Kidney (tissue), 14 donors: ENCODE data around the gene RHOB. TPM values are rescaled to one million over a fixed set of nuclear protein-coding genes. Genes with fewer than 3 reads are reported as not detected.
"Not testable (repeated sequence)": the region's sequence is repeated elsewhere in the genome, so short reads cannot be mapped to it uniquely, and the experiment has no call there.

Experiments used
- DNase-seq, 5 donors: peaks; one replicate each; pipeline ENCODE4 v3.0.0-alpha.2; 2013 to 2020
- FAIRE-seq: peaks from 2 replicates; lab custom pipeline; 2012; peaks lifted over from hg19 to GRCh38; lab: Jason Lieb, UNC
- H3K27ac ChIP-seq, 2 donors: one replicate each; pipeline ENCODE4 v1.7.0; 2013; ENCODE audit warnings: low read depth in 2 of 2, low read length in 2 of 2, inconsistent platforms in 1 of 2
- H3K27me3 ChIP-seq: one replicate; pipeline ENCODE4 v1.7.1; 2013; ENCODE audit warnings: low read length, inconsistent platforms; ENCODE audit not compliant: control insufficient read depth, insufficient read depth
- H3K36me3 ChIP-seq, 3 donors: one replicate each; pipeline versions ENCODE4 v1.7.0 to v1.7.1; 2013; ENCODE audit warnings: low read length in 3 of 3, control low read depth in 1 of 3, inconsistent platforms in 1 of 3; ENCODE audit not compliant: insufficient read depth in 3 of 3, control insufficient read depth in 2 of 3
- H3K4me1 ChIP-seq, 3 donors: one replicate each; pipeline versions ENCODE4 v1.7.0 to v1.7.1; 2013; ENCODE audit warnings: low read length in 3 of 3, inconsistent platforms in 1 of 3, low read depth in 1 of 3; ENCODE audit not compliant: control insufficient read depth in 2 of 3, insufficient read depth in 2 of 3
- H3K4me3 ChIP-seq, 3 donors: one replicate each; pipeline versions ENCODE4 v1.7.0 to v1.8.1; 2013; ENCODE audit warnings: low read length in 3 of 3, control low read depth in 1 of 3, inconsistent platforms in 1 of 3
- H3K9ac ChIP-seq, 3 donors: one replicate each; pipeline versions ENCODE4 v1.7.0 to v1.7.1; 2013; ENCODE audit warnings: low read length in 3 of 3, control low read depth in 1 of 3, inconsistent platforms in 1 of 3
- H3K9me3 ChIP-seq, 3 donors: one replicate each; pipeline versions ENCODE4 v1.7.0 to v1.7.1; 2013; ENCODE audit warnings: low read length in 3 of 3, control low read depth in 1 of 3, inconsistent platforms in 1 of 3; ENCODE audit not compliant: control insufficient read depth in 2 of 3, insufficient read depth in 1 of 3
- intact Hi-C: fragments of 100-400 bp; cut with DNase I; formaldehyde crosslinking; loops from one replicate; pipeline ENCODE4 v1.11.1; 2022
- polyA plus RNA-seq: library from polyadenylated mRNA; stranded (reverse); fragments of 350-450 nt; fragmentation: Illumina TruSeq; extraction: RNeasy Lipid Tissue Mini Kit (QIAGEN cat#74804); gene quantifications from one replicate; pipeline ENCODE4 v1.2.3, GENCODE V29; 2014; ENCODE audit warnings: low read depth, low replicate concordance; ENCODE audit not compliant: insufficient read depth
- total RNA-seq: library from RNA; stranded (reverse); fragmentation: NEBNext Ultra II Directional; extraction: Animal tissue kit (Norgen Biotek cat#: 25700); gene quantifications from one replicate; pipeline ENCODE4 v1.2.1, GENCODE V29; 2021
- TF ChIP-seq, protein P1 (sequence below): IDR thresholded peaks from 3 replicates; pipeline ENCODE4 v1.5.1; 2012; ENCODE audit warnings: mild to moderate bottlenecking, moderate library complexity, borderline replicate concordance; ENCODE audit not compliant: insufficient read depth; ENCODE audit errors: extremely low read depth
- donor health status: control.
- donor health status: control.
- donor health status: control.
- donor health status: control.
- donor health status: control.
- donor health status: DM: yes; HTN: yes; CAD: no.
- donor health status: Normal renal cell carcinoma (clear cell type).

The RHOB gene
- total and polyA plus RNA-seq, 2 donors from 2014 or later = 241 to 487 TPM

DNA sequence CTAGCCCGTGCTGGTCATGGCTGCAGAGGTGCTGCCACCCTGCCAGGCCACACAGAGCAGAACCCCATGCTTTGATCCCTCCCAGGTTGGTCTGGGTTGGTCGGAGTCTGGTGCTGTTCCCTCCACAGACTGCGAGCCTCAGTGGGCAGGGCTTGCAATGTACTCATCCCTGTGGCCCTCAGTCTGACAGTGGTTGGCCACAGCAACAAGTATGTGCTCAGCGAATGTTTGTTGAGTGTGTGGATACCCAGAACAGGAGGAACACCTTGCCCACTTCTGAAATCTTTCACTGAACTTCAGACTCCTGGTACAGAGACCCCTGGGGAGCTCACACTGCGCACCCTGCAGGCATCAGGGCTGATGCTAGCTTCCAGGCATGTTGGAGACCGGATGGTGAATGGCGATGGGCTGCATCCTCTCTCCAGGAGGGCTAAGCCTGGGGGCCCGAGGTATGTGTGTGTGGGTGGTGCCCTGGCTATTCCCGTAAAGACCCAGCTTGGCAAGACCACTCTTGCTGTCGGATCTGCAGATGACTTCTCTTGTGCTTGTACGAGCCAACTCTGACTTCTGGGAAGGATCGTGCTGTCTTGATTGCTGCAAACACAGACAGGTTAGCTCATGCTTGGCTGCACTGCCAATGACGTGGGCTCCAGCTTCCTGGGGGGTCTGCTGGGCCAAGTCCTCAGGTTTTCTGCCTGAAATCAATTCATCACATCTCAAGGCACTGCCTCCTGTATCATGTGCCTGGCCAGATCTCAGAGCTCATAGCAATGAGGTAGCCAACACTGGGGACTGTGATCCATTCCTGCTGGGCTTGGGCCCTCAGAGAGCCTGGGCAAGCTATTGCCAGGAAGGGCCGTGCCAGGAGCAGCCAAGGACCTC lies 43.7 kb downstream of the RHOB start:
- peak in 4 of 5 donors; percentile 33 to 83 (median 45) for DNase-seq
- no peaks in the 10 kb centered on the region for H3K9me3 ChIP-seq
- peaks cover 0 to 17% (median 5%) of the 10 kb centered on the region in 3 donors for H3K4me1 ChIP-seq
- H3K4me3 ChIP-seq = no peak overlapping the region
- H3K9ac ChIP-seq = no peak overlapping the region
- TF ChIP-seq, protein P1, sequence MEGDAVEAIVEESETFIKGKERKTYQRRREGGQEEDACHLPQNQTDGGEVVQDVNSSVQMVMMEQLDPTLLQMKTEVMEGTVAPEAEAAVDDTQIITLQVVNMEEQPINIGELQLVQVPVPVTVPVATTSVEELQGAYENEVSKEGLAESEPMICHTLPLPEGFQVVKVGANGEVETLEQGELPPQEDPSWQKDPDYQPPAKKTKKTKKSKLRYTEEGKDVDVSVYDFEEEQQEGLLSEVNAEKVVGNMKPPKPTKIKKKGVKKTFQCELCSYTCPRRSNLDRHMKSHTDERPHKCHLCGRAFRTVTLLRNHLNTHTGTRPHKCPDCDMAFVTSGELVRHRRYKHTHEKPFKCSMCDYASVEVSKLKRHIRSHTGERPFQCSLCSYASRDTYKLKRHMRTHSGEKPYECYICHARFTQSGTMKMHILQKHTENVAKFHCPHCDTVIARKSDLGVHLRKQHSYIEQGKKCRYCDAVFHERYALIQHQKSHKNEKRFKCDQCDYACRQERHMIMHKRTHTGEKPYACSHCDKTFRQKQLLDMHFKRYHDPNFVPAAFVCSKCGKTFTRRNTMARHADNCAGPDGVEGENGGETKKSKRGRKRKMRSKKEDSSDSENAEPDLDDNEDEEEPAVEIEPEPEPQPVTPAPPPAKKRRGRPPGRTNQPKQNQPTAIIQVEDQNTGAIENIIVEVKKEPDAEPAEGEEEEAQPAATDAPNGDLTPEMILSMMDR = no peak
- intact Hi-C loops = no loop called here
- H3K36me3 ChIP-seq = no peaks in the 10 kb centered on the region
- no peak for FAIRE-seq
- H3K27ac ChIP-seq = peak overlapping the region; percentile 18 to 49
- no peaks in the 10 kb centered on the region for H3K27me3 ChIP-seq

DNA sequence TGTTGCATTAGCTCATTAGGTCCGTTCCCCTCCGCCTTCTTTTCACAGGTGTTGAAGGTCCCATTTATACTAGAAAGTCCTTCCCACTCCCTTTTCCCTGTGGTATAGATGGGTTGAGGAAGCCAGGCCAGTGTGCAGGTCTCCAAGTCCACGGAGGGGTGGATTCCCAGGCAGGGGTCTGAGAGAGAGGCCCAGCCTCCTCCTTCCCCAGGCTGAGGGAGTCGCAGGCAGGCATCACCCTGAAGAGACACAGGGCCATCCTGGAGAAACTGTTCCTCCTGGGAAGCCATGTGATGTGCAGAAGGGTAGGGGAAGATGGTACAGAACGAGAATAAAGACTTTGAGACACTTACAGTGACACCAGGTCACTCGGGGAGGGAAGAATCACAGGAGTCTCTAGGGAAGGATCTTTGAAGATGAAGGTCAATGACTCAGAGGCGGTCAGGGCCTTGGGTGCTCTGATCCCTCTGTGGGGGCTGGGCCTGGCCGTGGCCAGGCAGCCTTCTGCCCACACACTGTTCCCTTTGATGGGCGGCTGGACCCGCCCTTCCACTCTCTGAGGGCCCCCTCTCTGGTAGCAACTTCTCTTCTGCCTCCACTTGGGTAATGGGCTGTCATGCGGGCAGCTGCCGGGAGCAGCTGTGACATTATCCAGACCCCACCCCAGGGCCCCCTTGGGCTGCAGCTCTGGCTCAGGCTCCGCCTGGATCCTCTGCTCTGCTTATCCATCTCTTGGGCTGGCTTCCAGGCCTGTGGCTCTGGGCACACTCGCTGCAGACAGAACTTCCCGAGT lies 45.1 kb downstream of the RHOB start:
- TF ChIP-seq, protein P1 = no peak
- H3K4me1 ChIP-seq = peaks cover 0 to 24% (median 10%) of the 10 kb centered on the region in 3 donors
- DNase-seq (peak in 1 of 5 donors; percentile 74), FAIRE-seq (no peak)
- H3K27ac ChIP-seq = no peak overlapping the region
- no peaks in the 10 kb centered on the region for H3K27me3 ChIP-seq
- no peaks in the 10 kb centered on the region for H3K9me3 ChIP-seq
- intact Hi-C loops = no loop called here
- H3K36me3 ChIP-seq = no peaks in the 10 kb centered on the region
- H3K9ac ChIP-seq = no peak overlapping the region
- no peak overlapping the region for H3K4me3 ChIP-seq

DNA sequence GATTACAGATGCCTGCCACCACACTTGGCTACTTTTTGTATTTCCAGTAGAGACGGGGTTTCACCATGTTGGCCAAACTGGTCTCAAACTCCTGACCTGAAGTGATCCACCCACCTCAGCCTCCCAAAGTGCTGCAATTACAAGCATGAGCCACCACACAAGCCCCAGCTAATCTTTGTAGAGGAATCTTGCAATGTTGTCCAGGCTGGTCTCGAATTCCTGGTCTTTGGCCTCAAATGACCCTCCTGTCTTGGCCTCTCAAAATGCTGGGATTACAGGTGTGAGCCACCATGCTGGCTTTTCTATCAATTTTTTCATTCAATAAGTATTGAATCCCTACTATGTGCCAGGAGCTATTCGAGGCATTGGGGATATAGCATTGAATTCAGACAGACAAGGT lies 46.2 kb downstream of the RHOB start:
- FAIRE-seq, H3K27ac ChIP-seq, H3K9me3 ChIP-seq, H3K27me3 ChIP-seq, intact Hi-C loops, H3K4me3 ChIP-seq, DNase-seq, H3K36me3 ChIP-seq, H3K9ac ChIP-seq: not testable (repeated sequence)
- H3K4me1 ChIP-seq = peaks cover 0 to 24% (median 10%) of the 10 kb centered on the region in 3 donors

DNA sequence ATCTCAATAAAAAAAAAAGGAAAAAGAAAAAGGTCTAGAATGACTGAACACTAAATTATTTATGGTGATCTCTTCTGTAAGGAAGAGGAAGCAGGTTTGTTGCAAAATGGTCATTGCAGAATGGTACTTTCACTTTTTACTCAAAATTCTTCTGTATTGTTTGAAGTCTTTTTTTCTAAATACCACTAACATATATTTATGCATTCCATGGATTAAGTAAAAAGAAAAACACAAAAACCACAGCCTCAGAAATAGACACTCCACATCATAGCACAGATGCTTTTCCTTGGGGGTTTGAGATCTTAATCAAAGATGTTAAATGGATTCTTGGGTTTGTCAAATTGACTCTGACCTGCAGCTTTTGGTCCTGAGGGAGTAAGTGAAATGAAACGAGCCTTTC lies 47.4 kb downstream of the RHOB start:
- Histone ChIP-seq H3K27ac (no peak overlapping the region), H3K27me3 (no peaks in the 10 kb centered on the region), H3K9ac (no peak overlapping the region), H3K36me3 (no peaks in the 10 kb centered on the region), H3K4me1 (peaks cover 0 to 21% (median 10%) of the 10 kb centered on the region in 3 donors), H3K9me3 (no peaks in the 10 kb centered on the region), H3K4me3 (no peak overlapping the region)
- TF ChIP-seq, protein P1 = no peak
- DNase-seq (no peak), FAIRE-seq (no peak)
- intact Hi-C loops = no loop called here
